Smooth muscle cell (in vitro differentiated cells): Measurements from ENCODE around the gene CEP295NL. TPM values are rescaled to one million over a fixed set of nuclear protein-coding genes. Genes with fewer than 3 reads are reported as not detected.

Experiments used
- DNase-seq: peaks from one replicate; lab custom pipeline; 2025; ENCODE audit not compliant: unreplicated experiment; lab: John Stamatoyannopoulos, UW
- H2AFZ ChIP-seq: fragments of 200-600 bp; sonication (generic); 2 replicates; pipeline ENCODE4 v1.6.0; 2016; ENCODE audit warnings: antibody characterized with exemption, low read depth, mild to moderate bottlenecking
- H3F3A ChIP-seq: fragments of 200-600 bp; sonication (generic); 2 replicates; pipeline ENCODE4 v1.6.0; 2017; ENCODE audit warnings: antibody characterized with exemption, low read depth
- H3K27ac ChIP-seq: fragments of 200-600 bp; sonication (generic); 2 replicates; pipeline ENCODE4 v1.5.1; 2016; ENCODE audit warnings: low read depth, mild to moderate bottlenecking
- H3K27me3 ChIP-seq: fragments of 200-600 bp; sonication (generic); 2 replicates; pipeline ENCODE4 v1.6.1; 2016; ENCODE audit warnings: low read depth, mild to moderate bottlenecking
- H3K36me3 ChIP-seq: fragments of 200-600 bp; sonication (generic); 2 replicates; pipeline ENCODE4 v1.5.1; 2016; ENCODE audit warnings: low read depth
- H3K4me1 ChIP-seq: fragments of 200-600 bp; sonication (generic); 2 replicates; pipeline ENCODE4 v1.5.1; 2016; ENCODE audit warnings: low read depth
- H3K4me2 ChIP-seq: fragments of 200-600 bp; sonication (generic); 2 replicates; pipeline ENCODE4 v1.6.0; 2016; ENCODE audit warnings: mild to moderate bottlenecking
- H3K4me3 ChIP-seq: fragments of 200-600 bp; sonication (generic); 2 replicates; pipeline ENCODE4 v1.5.1; 2016; ENCODE audit warnings: mild to moderate bottlenecking
- H3K79me2 ChIP-seq: fragments of 200-600 bp; sonication (generic); 2 replicates; pipeline ENCODE4 v1.6.0; 2016; ENCODE audit warnings: low read depth, mild to moderate bottlenecking
- H3K9ac ChIP-seq: fragments of 200-600 bp; sonication (generic); 2 replicates; pipeline ENCODE4 v1.6.0; 2016; ENCODE audit warnings: low read depth
- H3K9me3 ChIP-seq: fragments of 200-600 bp; sonication (generic); replicated peaks from 2 replicates; pipeline ENCODE4 v1.5.1; 2016; ENCODE audit warnings: low read depth
- H4K20me1 ChIP-seq: fragments of 200-600 bp; sonication (generic); 2 replicates; pipeline ENCODE4 v1.6.0; 2016; ENCODE audit warnings: low read depth
- CTCF ChIP-seq: fragments of 200-600 bp; sonication (generic); IDR thresholded peaks from 2 replicates; pipeline ENCODE4 v1.5.1; 2017; ENCODE audit warnings: borderline replicate concordance, mild to moderate bottlenecking, antibody characterized with exemption; ENCODE audit not compliant: insufficient read depth, poor library complexity, severe bottlenecking
- WGBS: methylation state at CpG from one replicate; pipeline ENCODE4 v1.1.7; 2016; ENCODE audit warnings: low lambda C conversion rate; 5-methylcytosine and 5-hydroxymethylcytosine counted together
- polyA plus RNA-seq: library from polyadenylated mRNA; unstranded; fragments of >200 nt; fragmentation: Nextera tagmentation; extraction: Ambion mirVana; gene quantifications from 2 replicates; pipeline ENCODE4 v1.2.1, GENCODE V29; 2016
- total RNA-seq: library from RNA; depleted of rRNA; stranded (reverse); fragments of >200 nt; gene quantifications from 2 replicates; pipeline ENCODE4 v1.2.3, GENCODE V29; 2014

Gene CEP295NL
- total RNA-seq (0.85 and 1.2 TPM in 2 replicates), polyA plus RNA-seq (1.8 TPM in 1 of 2 replicates, not detected in the other)

GRCh38 chr17:78903101-78903779, at the start of gene CEP295NL:
TSS of gene CEP295NL (minus strand) at chr17:78903201. CDS start at chr17:78901828, 1,373 bp downstream.
- peaks cover 100% of the 10 kb centered on the region for H4K20me1 ChIP-seq
- H3F3A ChIP-seq, result no peaks in the 10 kb centered on the region

GRCh38 chr17:78952706-78953105, 49.7 kb upstream of the CEP295NL start:
- Histone ChIP-seq H3K4me3 (no peak overlapping the region), H3K4me2 (no peak overlapping the region), H3K9ac (no peak overlapping the region), H2AFZ (no peak overlapping the region), H3K4me1 (no peaks in the 10 kb centered on the region), H3F3A (no peaks in the 10 kb centered on the region), H3K79me2 (no peaks in the 10 kb centered on the region), H3K9me3 (no peaks in the 10 kb centered on the region), H3K36me3 (no peaks in the 10 kb centered on the region), H3K27ac (no peak overlapping the region), H4K20me1 (no peaks in the 10 kb centered on the region), H3K27me3 (no peaks in the 10 kb centered on the region)
- DNase-seq, result no peak
- 91% methylated on average over 10 of the region's 10 CpGs for WGBS
- no peak for TF ChIP-seq CTCF

More at GRCh38 chr17:78903101-78903779, at the start of gene CEP295NL:
- no peak for DNase-seq
- no peaks in the 10 kb centered on the region for H3K9me3 ChIP-seq
- WGBS, result 85% methylated on average over 17 of the region's 17 CpGs
- H3K27ac ChIP-seq, result no peak within 1 kb of the TSS
- no peak within 1 kb of the TSS for H2AFZ ChIP-seq
- TF ChIP-seq CTCF, result no peak
- no peak within 1 kb of the TSS for H3K4me3 ChIP-seq
- peaks cover 61% of the 10 kb centered on the region for H3K79me2 ChIP-seq
- H3K4me2 ChIP-seq, result no peak within 1 kb of the TSS
- no peaks in the 10 kb centered on the region for H3K36me3 ChIP-seq
- H3K27me3 ChIP-seq, result no peaks in the 10 kb centered on the region
- H3K9ac ChIP-seq, result no peak within 1 kb of the TSS
- peaks cover 17% of the 10 kb centered on the region for H3K4me1 ChIP-seq

GRCh38 chr17:78951967-78952551, 49.1 kb upstream of the CEP295NL start:
- TF ChIP-seq CTCF, result no peak
- H3K27ac ChIP-seq, result no peak overlapping the region
- H3K4me3 ChIP-seq, result no peak overlapping the region
- no peak overlapping the region for H3K4me2 ChIP-seq
- H3K9me3 ChIP-seq, result no peaks in the 10 kb centered on the region
- H3F3A ChIP-seq, result no peaks in the 10 kb centered on the region
- no peaks in the 10 kb centered on the region for H3K4me1 ChIP-seq
- H2AFZ ChIP-seq, result no peak overlapping the region
- no peaks in the 10 kb centered on the region for H3K36me3 ChIP-seq
- H4K20me1 ChIP-seq, result no peaks in the 10 kb centered on the region
- WGBS, result 70% methylated on average over 12 of the region's 12 CpGs
- no peaks in the 10 kb centered on the region for H3K79me2 ChIP-seq
- H3K27me3 ChIP-seq, result no peaks in the 10 kb centered on the region
- DNase-seq, result no peak
- no peak overlapping the region for H3K9ac ChIP-seq
